Liver (tissue), 9 donors: Measurements from ENCODE around the gene CCDC7. TPM values are rescaled to one million over a fixed set of nuclear protein-coding genes. Genes with fewer than 3 reads are reported as not detected.
"Not testable (repeated sequence)": the region's sequence is repeated elsewhere in the genome, so short reads cannot be mapped to it uniquely, and the experiment has no call there.

Source experiments
- DNase-seq: peaks from one replicate; pipeline ENCODE4 v3.0.0-alpha.2; 2017; ENCODE audit warnings: low spot score
- H3K27ac ChIP-seq, 2 donors: one replicate each; pipeline ENCODE4 v1.7.0; 2013; ENCODE audit warnings: inconsistent platforms in 2 of 2, low read length in 2 of 2, control low read depth in 1 of 2, low read depth in 1 of 2, mild to moderate bottlenecking in 1 of 2
- H3K27me3 ChIP-seq, 4 donors: one replicate each; pipeline versions ENCODE4 v1.6.1 to v1.7.0; 2013; ENCODE audit warnings: low read length in 3 of 4, inconsistent platforms in 1 of 4, mild to moderate bottlenecking in 1 of 4, moderate library complexity in 1 of 4; ENCODE audit not compliant: control insufficient read depth in 4 of 4, insufficient read depth in 4 of 4
- H3K36me3 ChIP-seq, 4 donors: one replicate each; pipeline versions ENCODE4 v1.6.1 to v1.7.0; 2013; ENCODE audit warnings: low read length in 3 of 4, mild to moderate bottlenecking in 3 of 4, low read depth in 1 of 4, moderate library complexity in 1 of 4; ENCODE audit not compliant: control insufficient read depth in 4 of 4, insufficient read depth in 3 of 4
- H3K4me1 ChIP-seq, 4 donors: one replicate each; pipeline versions ENCODE4 v1.6.1 to v1.7.0; 2013; ENCODE audit warnings: low read length in 3 of 4, mild to moderate bottlenecking in 3 of 4, moderate library complexity in 1 of 4; ENCODE audit not compliant: control insufficient read depth in 4 of 4, insufficient read depth in 4 of 4
- H3K4me3 ChIP-seq, 3 donors: one replicate each; pipeline versions ENCODE4 v1.6.1 to v1.7.0; 2013; ENCODE audit warnings: low read length in 3 of 3, control low read depth in 1 of 3, low read depth in 1 of 3, mild to moderate bottlenecking in 1 of 3
- H3K9ac ChIP-seq, 2 donors: one replicate each; pipeline ENCODE4 v1.7.0; 2013; ENCODE audit warnings: low read length in 2 of 2, mild to moderate bottlenecking in 2 of 2, moderate library complexity in 2 of 2, control low read depth in 1 of 2, low read depth in 1 of 2
- H3K9me3 ChIP-seq, 4 donors: one replicate each; pipeline versions ENCODE4 v1.6.1 to v1.7.0; 2013; ENCODE audit warnings: low read length in 3 of 4; ENCODE audit not compliant: control insufficient read depth in 4 of 4
- EGR1 ChIP-seq, 2 donors: IDR thresholded peaks; 2 replicates each; pipeline ENCODE4 v1.6.1; 2016 to 2018; ENCODE audit warnings: antibody characterized with exemption in 2 of 2, low read depth in 2 of 2
- GABPA ChIP-seq, 2 donors: IDR thresholded peaks in 1 of 2; conservative IDR thresholded peaks in 1 of 2; 2 replicates each; pipeline ENCODE4 v1.6.1; 2016; ENCODE audit warnings: antibody characterized with exemption in 2 of 2, mild to moderate bottlenecking in 1 of 2, moderate library complexity in 1 of 2
- HNF4A ChIP-seq, 2 donors: conservative IDR thresholded peaks; 2 replicates each; pipeline ENCODE4 v1.6.1; 2016; ENCODE audit warnings: antibody characterized with exemption in 2 of 2, mild to moderate bottlenecking in 2 of 2
- HNF4G ChIP-seq: IDR thresholded peaks from 2 replicates; pipeline ENCODE4 v1.6.1; 2016; ENCODE audit warnings: antibody characterized with exemption
- JUND ChIP-seq, 2 donors: IDR thresholded peaks; 2 replicates each; pipeline ENCODE4 v1.6.1; 2016; ENCODE audit warnings: antibody characterized with exemption in 2 of 2
- NR2F2 ChIP-seq: IDR thresholded peaks from 2 replicates; pipeline ENCODE4 v1.6.1; 2016; ENCODE audit warnings: antibody characterized with exemption
- RAD21 ChIP-seq, 2 donors: IDR thresholded peaks; 2 replicates each; pipeline ENCODE4 v1.6.1; 2016; ENCODE audit warnings: antibody characterized with exemption in 2 of 2, mild to moderate bottlenecking in 2 of 2
- REST ChIP-seq: IDR thresholded peaks from 2 replicates; pipeline ENCODE4 v1.6.1; 2016; ENCODE audit warnings: antibody characterized with exemption, mild to moderate bottlenecking
- TAF1 ChIP-seq: conservative IDR thresholded peaks from 2 replicates; pipeline ENCODE4 v1.6.1; 2016; ENCODE audit warnings: antibody characterized with exemption, mild to moderate bottlenecking
- YY1 ChIP-seq: IDR thresholded peaks from 2 replicates; pipeline ENCODE4 v1.6.1; 2016; ENCODE audit warnings: antibody characterized with exemption, mild to moderate bottlenecking
- WGBS: extraction: QIAGEN DNeasy Blood & Tissue Kit; methylation state at CpG from one replicate; pipeline ENCODE4 v1.1.7; 2013; 5-methylcytosine and 5-hydroxymethylcytosine counted together
- polyA plus RNA-seq, 2 donors: library from polyadenylated mRNA; stranded (reverse) in 1 of 2; unstranded in 1 of 2; fragments of 200-250 nt in 1 of 2; fragments of >200 nt in 1 of 2; fragmentation: Nextera tagmentation in 1 of 2; extraction: Ambion mirVana in 1 of 2; gene quantifications; one replicate each; pipeline versions ENCODE4 v1.2.1 to v1.2.3, GENCODE V29; 2013 to 2015
- total RNA-seq, 2 donors: library from RNA; depleted of rRNA; stranded (reverse); fragments of >200 nt; gene quantifications; one replicate each; pipeline ENCODE4 v1.2.3, GENCODE V29; 2014
- TF ChIP-seq, protein P1 (sequence below): IDR thresholded peaks from 2 replicates; pipeline ENCODE4 v1.6.1; 2016; ENCODE audit warnings: antibody characterized with exemption
- TF ChIP-seq, protein P2 (sequence below): IDR thresholded peaks from 2 replicates; pipeline ENCODE4 v1.6.1; 2016; ENCODE audit warnings: antibody characterized with exemption
- donor health status: healthy.
- donor health status: healthy.
- donor health status: healthy.
- donor health status: healthy.
- donor health status: healthy.

The CCDC7 gene
- total and polyA plus RNA-seq, 4 donors: 0.47 to 5.9 (median 3.2) TPM

GRCh38 chr10:32646535-32646934 is 200.6 kb downstream of the CCDC7 start (continued):
- TF ChIP-seq REST (no peak), YY1 (no peak)

DNA sequence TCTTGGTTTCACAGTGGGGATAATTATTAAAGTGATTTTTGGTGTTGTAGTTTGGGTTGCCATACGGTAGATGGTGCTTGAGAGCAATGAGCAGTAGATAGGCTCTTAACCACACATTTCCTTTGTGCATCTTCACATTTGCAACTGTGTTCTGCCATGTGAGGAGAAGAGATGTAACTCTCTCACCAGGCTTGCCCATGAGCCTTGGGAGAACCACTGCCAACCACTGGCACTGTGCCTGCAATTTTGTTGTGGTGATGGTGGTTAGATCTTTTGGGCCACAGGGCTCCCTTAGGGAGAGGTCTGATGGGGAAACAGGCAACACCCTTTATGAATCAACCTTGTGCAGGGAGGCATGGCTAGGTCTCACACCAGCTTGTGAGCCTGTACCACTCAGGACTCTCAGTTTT is 204.3 kb downstream of the CCDC7 start:
- no peak overlapping the region for H3K9ac ChIP-seq
- TF ChIP-seq EGR1 (IDR thresholded peaks at IDR 0.05; ENCODE audit: low read depth in 2 of 2): no peak
- TF ChIP-seq NR2F2: no peak
- no peak for TF ChIP-seq HNF4G
- TF ChIP-seq, protein P1, sequence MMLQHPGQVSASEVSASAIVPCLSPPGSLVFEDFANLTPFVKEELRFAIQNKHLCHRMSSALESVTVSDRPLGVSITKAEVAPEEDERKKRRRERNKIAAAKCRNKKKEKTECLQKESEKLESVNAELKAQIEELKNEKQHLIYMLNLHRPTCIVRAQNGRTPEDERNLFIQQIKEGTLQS: no peak
- no peak for TF ChIP-seq YY1
- no peak for TF ChIP-seq GABPA (IDR thresholded peaks at IDR 0.05 in 1 of 2, conservative IDR thresholded peaks at IDR 0.05 in 1 of 2)
- TF ChIP-seq RAD21 (IDR thresholded peaks at IDR 0.05): no peak
- no peak for TF ChIP-seq JUND (IDR thresholded peaks at IDR 0.05)
- no peak for TF ChIP-seq TAF1
- TF ChIP-seq, protein P2, sequence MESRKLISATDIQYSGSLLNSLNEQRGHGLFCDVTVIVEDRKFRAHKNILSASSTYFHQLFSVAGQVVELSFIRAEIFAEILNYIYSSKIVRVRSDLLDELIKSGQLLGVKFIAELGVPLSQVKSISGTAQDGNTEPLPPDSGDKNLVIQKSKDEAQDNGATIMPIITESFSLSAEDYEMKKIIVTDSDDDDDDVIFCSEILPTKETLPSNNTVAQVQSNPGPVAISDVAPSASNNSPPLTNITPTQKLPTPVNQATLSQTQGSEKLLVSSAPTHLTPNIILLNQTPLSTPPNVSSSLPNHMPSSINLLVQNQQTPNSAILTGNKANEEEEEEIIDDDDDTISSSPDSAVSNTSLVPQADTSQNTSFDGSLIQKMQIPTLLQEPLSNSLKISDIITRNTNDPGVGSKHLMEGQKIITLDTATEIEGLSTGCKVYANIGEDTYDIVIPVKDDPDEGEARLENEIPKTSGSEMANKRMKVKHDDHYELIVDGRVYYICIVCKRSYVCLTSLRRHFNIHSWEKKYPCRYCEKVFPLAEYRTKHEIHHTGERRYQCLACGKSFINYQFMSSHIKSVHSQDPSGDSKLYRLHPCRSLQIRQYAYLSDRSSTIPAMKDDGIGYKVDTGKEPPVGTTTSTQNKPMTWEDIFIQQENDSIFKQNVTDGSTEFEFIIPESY: no peak
- no peak for DNase-seq
- 84% methylated on average over 1 of the region's 1 CpG for WGBS
- no peak overlapping the region for H3K27ac ChIP-seq
- no peaks in the 10 kb centered on the region for H3K27me3 ChIP-seq
- peaks cover 0 to 10% (median under 1%) of the 10 kb centered on the region in 4 donors for H3K36me3 ChIP-seq
- H3K9me3 ChIP-seq: peaks cover 0 to 6% (median 4%) of the 10 kb centered on the region in 4 donors
- no peaks in the 10 kb centered on the region for H3K4me1 ChIP-seq
- H3K4me3 ChIP-seq: no peak overlapping the region

GRCh38 chr10:32657430-32657829 is 211.5 kb downstream of the CCDC7 start:
- 42% methylated on average over 1 of the region's 1 CpG for WGBS
- not testable (repeated sequence) for H3K9ac ChIP-seq, H3K4me1 ChIP-seq, H3K27ac ChIP-seq, H3K9me3 ChIP-seq, H3K4me3 ChIP-seq, DNase-seq, H3K27me3 ChIP-seq, H3K36me3 ChIP-seq

DNA sequence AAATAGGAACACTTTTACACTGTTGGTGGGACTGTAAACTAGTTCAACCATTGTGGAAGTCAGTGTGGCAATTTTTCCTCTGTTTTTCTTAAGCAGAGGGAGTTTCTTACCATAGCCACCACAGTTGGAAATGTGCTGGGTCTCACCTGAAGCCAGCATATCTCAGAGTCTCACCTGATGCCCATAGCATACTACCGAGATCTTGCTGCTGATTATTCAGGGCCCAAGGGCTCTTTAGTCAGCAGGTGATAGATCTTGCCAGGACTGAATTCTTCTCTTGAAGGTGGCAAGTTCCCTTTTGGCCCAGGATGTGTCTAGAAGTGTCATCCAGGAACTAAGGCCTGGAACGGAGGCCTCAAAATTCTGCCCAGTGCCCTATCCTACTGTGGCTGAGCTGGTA is 215.4 kb downstream of the CCDC7 start:
- Histone ChIP-seq H3K27ac (no peak overlapping the region), H3K4me1 (no peaks in the 10 kb centered on the region), H3K36me3 (no peaks in the 10 kb centered on the region), H3K27me3 (no peaks in the 10 kb centered on the region), H3K9me3 (peaks cover 0 to 6% (median 4%) of the 10 kb centered on the region in 4 donors), H3K9ac (no peak overlapping the region), H3K4me3 (no peak overlapping the region)
- DNase-seq: no peak
- 98% methylated on average over 2 of the region's 2 CpGs for WGBS
- TF ChIP-seq HNF4A (conservative IDR thresholded peaks at IDR 0.05): no peak
